ENCODE measurements around the gene SLC39A11. TPM values are rescaled to one million over a fixed set of nuclear protein-coding genes. Genes with fewer than 3 reads are reported as not detected.

SLC39A11 gene
- total RNA-seq, 1 experiment from 2014 or later: 56.1 TPM

DNA sequence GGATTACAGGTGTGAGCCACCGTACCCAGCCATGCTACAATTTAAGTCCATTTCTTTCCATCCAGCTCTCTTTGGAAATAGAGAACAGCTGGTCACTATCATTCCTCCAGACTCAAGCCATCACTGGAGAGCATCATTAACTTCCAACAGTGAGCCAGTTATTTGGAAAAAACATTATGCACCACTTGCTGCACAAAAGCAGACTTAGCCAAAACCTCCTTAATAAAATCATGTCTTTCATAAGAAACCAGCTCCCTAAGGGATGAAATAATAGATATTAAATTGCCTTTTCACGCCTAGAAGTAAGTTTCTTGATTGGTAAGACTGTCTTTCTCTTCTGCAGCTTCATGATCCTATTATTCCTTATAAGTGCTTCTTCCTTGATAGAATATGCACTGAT lies 17.9 kb downstream of the SLC39A11 start:
- no peak for TF ChIP-seq TCF7L2 (IDR thresholded peaks at IDR 0.05; ENCODE audit: low read depth, low read length)
- no peak for TF ChIP-seq SIN3A (IDR thresholded peaks at IDR 0.05; ENCODE audit: borderline replicate concordance, insufficient read depth, low read depth, low read length)
- TF ChIP-seq CTCF (IDR thresholded peaks at IDR 0.05): no peak
- TF ChIP-seq POLR2AphosphoS5 (IDR thresholded peaks at IDR 0.05; ENCODE audit: low read depth, low read length): no peak
- ATAC-seq (no peak), DNase-seq (ENCODE audit: low read depth, low spot score) (no peak)
- no peaks in the 10 kb centered on the region for H3K4me1 ChIP-seq (ENCODE audit: control insufficient read depth, insufficient read depth, low read length)
- intact Hi-C loops (cut with micrococcal nuclease; ENCODE audit: unreplicated experiment) (no loop called here), in situ Hi-C loops (cut with HindIII; ENCODE audit: low pct_unique_long_range_greater_than_20kb, low sequenced_read_pairs) (no loop called here)
- no peak overlapping the region for H3K27ac ChIP-seq (ENCODE audit: low read length)
- CTCF ChIA-PET: interaction anchor here (0.6 to 0.7 kb wide), 3 partner anchors 42 to 563 kb away, joined by 4 to 6 read pairs (median 6); no protein-coding TSS in a partner anchor
- no peaks in the 10 kb centered on the region for H3K27me3 ChIP-seq (ENCODE audit: control insufficient read depth, insufficient read depth, low read length)
- POLR2A ChIA-PET: no interaction called here
- no peaks in the 10 kb centered on the region for H3K36me3 ChIP-seq (ENCODE audit: control insufficient read depth, insufficient read depth, low read length)
- no TSS peak for BruUV-seq (replicated peaks)
- H3K4me3 ChIP-seq (ENCODE audit: low read depth in 2 of 2, low read length in 2 of 2): no peak overlapping the region
- H3K9me3 ChIP-seq (ENCODE audit: control insufficient read depth, insufficient read depth, low read depth, low read length): no peaks in the 10 kb centered on the region

DNA sequence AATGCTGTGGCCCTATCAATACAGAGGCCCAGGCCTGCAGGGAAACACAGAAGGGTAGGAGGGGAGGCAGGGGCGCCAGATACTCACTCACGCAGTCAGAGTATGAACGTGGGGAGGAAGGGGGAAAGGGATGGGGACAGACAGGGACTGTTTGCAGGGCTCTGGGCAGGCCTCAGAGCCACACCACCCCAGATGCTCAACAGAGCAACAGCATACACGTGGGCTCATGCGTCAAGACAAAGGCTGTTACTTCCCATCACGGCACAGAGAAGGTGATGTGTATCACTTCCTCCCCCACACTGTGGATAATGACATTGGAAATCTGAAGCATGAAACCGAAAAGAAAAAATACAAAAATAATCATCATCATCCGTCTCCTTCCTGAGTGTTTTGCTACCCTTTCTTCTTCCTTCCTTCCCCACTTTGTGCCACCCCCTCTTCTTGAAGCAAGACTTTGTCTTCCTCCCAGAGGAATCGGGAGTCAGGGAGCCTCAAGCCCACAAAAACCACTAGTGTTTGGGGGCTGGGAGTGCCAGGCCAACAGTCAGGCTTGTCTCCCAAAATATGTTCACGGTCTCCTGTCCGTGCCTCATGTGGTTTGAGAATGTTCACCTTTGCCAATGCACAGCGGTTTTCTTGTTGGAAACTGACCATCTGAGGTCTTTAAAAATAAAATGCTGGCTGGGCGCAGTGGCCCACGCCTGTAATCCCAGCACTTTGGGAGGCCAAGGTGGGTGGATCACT lies 20.1 kb downstream of the SLC39A11 start:
- Histone ChIP-seq H3K4me1 (ENCODE audit: control insufficient read depth, insufficient read depth, low read length) (no peaks in the 10 kb centered on the region), H3K36me3 (ENCODE audit: control insufficient read depth, insufficient read depth, low read length) (no peaks in the 10 kb centered on the region), H3K27ac (ENCODE audit: low read length) (no peak overlapping the region), H3K9me3 (ENCODE audit: control insufficient read depth, insufficient read depth, low read depth, low read length) (no peaks in the 10 kb centered on the region), H3K27me3 (ENCODE audit: control insufficient read depth, insufficient read depth, low read length) (no peaks in the 10 kb centered on the region), H3K4me3 (ENCODE audit: low read depth in 2 of 2, low read length in 2 of 2) (no peak overlapping the region)
- BruUV-seq (replicated peaks): no TSS peak
- in situ Hi-C loops (cut with HindIII; ENCODE audit: low pct_unique_long_range_greater_than_20kb, low sequenced_read_pairs) (no loop called here), intact Hi-C loops (cut with micrococcal nuclease; ENCODE audit: unreplicated experiment) (no loop called here)
- ATAC-seq: no peak
- no peak for DNase-seq (ENCODE audit: low read depth, low spot score)
- TF ChIP-seq TCF7L2 (IDR thresholded peaks at IDR 0.05; ENCODE audit: low read depth, low read length): no peak
- no peak for TF ChIP-seq SIN3A (IDR thresholded peaks at IDR 0.05; ENCODE audit: borderline replicate concordance, insufficient read depth, low read depth, low read length)
- no peak for TF ChIP-seq CTCF (IDR thresholded peaks at IDR 0.05)
- no peak for TF ChIP-seq POLR2AphosphoS5 (IDR thresholded peaks at IDR 0.05; ENCODE audit: low read depth, low read length)
- TF ChIP-seq, protein P1, sequence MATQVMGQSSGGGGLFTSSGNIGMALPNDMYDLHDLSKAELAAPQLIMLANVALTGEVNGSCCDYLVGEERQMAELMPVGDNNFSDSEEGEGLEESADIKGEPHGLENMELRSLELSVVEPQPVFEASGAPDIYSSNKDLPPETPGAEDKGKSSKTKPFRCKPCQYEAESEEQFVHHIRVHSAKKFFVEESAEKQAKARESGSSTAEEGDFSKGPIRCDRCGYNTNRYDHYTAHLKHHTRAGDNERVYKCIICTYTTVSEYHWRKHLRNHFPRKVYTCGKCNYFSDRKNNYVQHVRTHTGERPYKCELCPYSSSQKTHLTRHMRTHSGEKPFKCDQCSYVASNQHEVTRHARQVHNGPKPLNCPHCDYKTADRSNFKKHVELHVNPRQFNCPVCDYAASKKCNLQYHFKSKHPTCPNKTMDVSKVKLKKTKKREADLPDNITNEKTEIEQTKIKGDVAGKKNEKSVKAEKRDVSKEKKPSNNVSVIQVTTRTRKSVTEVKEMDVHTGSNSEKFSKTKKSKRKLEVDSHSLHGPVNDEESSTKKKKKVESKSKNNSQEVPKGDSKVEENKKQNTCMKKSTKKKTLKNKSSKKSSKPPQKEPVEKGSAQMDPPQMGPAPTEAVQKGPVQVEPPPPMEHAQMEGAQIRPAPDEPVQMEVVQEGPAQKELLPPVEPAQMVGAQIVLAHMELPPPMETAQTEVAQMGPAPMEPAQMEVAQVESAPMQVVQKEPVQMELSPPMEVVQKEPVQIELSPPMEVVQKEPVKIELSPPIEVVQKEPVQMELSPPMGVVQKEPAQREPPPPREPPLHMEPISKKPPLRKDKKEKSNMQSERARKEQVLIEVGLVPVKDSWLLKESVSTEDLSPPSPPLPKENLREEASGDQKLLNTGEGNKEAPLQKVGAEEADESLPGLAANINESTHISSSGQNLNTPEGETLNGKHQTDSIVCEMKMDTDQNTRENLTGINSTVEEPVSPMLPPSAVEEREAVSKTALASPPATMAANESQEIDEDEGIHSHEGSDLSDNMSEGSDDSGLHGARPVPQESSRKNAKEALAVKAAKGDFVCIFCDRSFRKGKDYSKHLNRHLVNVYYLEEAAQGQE (IDR thresholded peaks at IDR 0.05; ENCODE audit: insufficient read depth in 1 of 2, low read depth in 2 of 2, low read length in 1 of 2): no peak
- ChIA-PET CTCF (no interaction called here), POLR2A (no interaction called here)

Measured in Panc1 (cell line).